PC-9 (cell line): ENCODE results near the gene ZNF438. TPM values are rescaled to one million over a fixed set of nuclear protein-coding genes. Genes with fewer than 3 reads are reported as not detected.

Experiments
- BruUV-seq: library from RNA; stranded (reverse); fragments of 400-500 nt; replicated peaks from 2 replicates; lab custom pipeline; 2021; lab: Mats Ljungman, UMichigan
- CTCF ChIA-PET: fragments of 300-600 bp; sonication (Branson Sonifier 250); formaldehyde crosslinking; loops from one replicate; lab custom pipeline; 2022; ENCODE audit warnings: antibody characterized with exemption; lab: Charles Lee
- POLR2A ChIA-PET: fragments of 300-600 bp; sonication (Branson Sonifier 250); formaldehyde crosslinking; loops from one replicate; lab custom pipeline; 2022; ENCODE audit warnings: antibody characterized with exemption; ENCODE audit not compliant: unreplicated experiment; lab: Charles Lee
- DNase-seq, 2 experiments: peaks; one replicate each; pipeline versions ENCODE4 v3.0.0 to v3.0.0-alpha.2; 2015 to 2022; ENCODE audit warnings: mixed read lengths in 1 of 2
- H2AFZ ChIP-seq: fragments of 200-600 bp; sonication (generic); 2 replicates; pipeline ENCODE4 v1.8.1; 2017; ENCODE audit warnings: antibody characterized with exemption
- H3F3A ChIP-seq: fragments of 200-600 bp; sonication (generic); 2 replicates; pipeline ENCODE4 v1.8.1; 2017; ENCODE audit warnings: antibody characterized with exemption, mild to moderate bottlenecking, low read depth; ENCODE audit not compliant: insufficient read depth
- H3K27ac ChIP-seq: fragments of 200-600 bp; sonication (generic); 2 replicates; pipeline ENCODE4 v1.6.1; 2016; ENCODE audit warnings: mixed run types
- H3K27me3 ChIP-seq: fragments of 200-600 bp; sonication (generic); 2 replicates; pipeline ENCODE4 v1.6.1; 2016; ENCODE audit warnings: low read depth, mixed run types; ENCODE audit not compliant: insufficient read depth
- H3K36me3 ChIP-seq: fragments of 200-600 bp; sonication (generic); 2 replicates; pipeline ENCODE4 v1.6.1; 2016; ENCODE audit warnings: low read depth, mixed run types
- H3K4me1 ChIP-seq: fragments of 200-600 bp; sonication (generic); replicated peaks from 2 replicates; pipeline ENCODE4 v1.6.1; 2016; ENCODE audit warnings: mixed run types; ENCODE audit not compliant: insufficient read depth
- H3K4me2 ChIP-seq: fragments of 200-600 bp; sonication (generic); 2 replicates; pipeline ENCODE4 v1.6.1; 2017; ENCODE audit warnings: mixed run types
- H3K4me3 ChIP-seq: fragments of 200-600 bp; sonication (generic); 2 replicates; pipeline ENCODE4 v1.6.1; 2016; ENCODE audit warnings: mixed run types
- H3K79me2 ChIP-seq: fragments of 200-600 bp; sonication (generic); 2 replicates; pipeline ENCODE4 v1.6.1; 2017; ENCODE audit warnings: low read depth, mixed run types
- H3K9me2 ChIP-seq: fragments of 200-600 bp; sonication (generic); 2 replicates; pipeline ENCODE4 v1.8.1; 2017; ENCODE audit warnings: mild to moderate bottlenecking; ENCODE audit not compliant: insufficient read depth
- H3K9me3 ChIP-seq: fragments of 200-600 bp; sonication (generic); 2 replicates; pipeline ENCODE4 v1.8.1; 2016; ENCODE audit warnings: low read depth; ENCODE audit not compliant: insufficient read depth
- H4K20me1 ChIP-seq: fragments of 200-600 bp; sonication (generic); 2 replicates; pipeline ENCODE4 v1.8.1; 2017; ENCODE audit not compliant: insufficient read depth
- EZH2 ChIP-seq: fragments of 200-600 bp; sonication (generic); IDR thresholded peaks from 2 replicates; pipeline ENCODE4 v1.8.0; 2017; ENCODE audit warnings: antibody characterized with exemption, low read depth
- intact Hi-C: fragments of 100-400 bp; cut with micrococcal nuclease; formaldehyde crosslinking; loops from one replicate; pipeline ENCODE4 v1.10.0; 2022; ENCODE audit not compliant: unreplicated experiment
- total RNA-seq: library from RNA; stranded (reverse); gene quantifications from 2 replicates; pipeline ENCODE4 v1.2.3, GENCODE V29; 2021
- TF ChIP-seq, protein P1 (sequence below): fragments of 200-600 bp; sonication (generic); conservative IDR thresholded peaks from 2 replicates; pipeline ENCODE4 v1.6.1; 2017; ENCODE audit warnings: mixed run types, antibody characterized with exemption, mild to moderate bottlenecking, moderate library complexity

ZNF438 gene
- total RNA-seq, 1 experiment from 2014 or later, result 4.7 TPM

DNA sequence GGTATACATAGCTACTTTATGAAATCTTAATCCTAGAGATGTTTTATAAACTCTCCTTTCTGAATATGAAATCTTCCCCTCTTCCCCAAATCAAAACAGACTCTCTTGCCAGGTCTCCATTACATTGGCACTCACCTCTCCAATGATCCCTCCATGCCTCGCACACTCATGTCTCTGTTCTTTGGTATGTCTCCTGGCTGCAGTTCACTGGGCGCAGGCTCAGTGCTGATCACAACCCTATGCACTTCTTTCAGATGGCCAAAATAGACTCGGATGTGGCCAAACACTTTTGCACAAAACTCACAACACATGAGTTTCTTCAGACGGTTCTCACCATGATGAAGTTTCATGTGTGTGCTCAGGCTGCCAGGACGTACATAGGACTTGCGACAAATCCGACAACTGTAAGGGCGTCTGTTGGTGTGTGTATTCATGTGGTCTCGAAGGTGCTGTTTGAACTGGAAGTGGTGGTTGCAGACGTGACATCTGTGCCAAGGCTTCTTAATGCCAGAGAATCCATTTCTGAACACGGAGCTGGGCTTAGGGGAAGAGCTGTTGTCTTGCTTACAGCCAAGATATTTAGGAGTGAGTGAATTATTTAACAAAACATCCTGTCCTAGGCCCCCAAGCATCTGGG lies 183.2 kb downstream of the ZNF438 start:
- intact Hi-C loops, result no loop called here
- POLR2A ChIA-PET, result no interaction called here
- H4K20me1 ChIP-seq, result no peaks in the 10 kb centered on the region

DNA sequence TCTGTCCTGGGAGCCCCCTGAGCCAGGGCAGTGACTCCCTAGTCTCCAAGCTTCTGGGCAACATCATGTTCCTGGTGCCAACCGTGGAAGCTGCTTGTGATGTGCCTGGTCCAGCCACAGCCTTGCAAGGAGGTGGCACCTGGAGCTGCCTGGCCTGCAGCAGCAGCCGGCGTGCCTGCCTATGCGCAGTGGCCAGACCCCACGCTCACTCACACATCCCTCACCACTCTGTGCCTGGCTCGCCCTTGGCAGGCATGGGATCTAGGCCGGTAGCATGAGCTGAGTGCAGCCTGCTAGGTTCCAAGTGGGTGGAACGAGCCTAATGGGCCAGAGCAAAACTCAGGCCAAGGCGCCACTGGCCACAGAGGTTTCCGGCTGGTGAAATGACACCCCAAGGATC lies 184.0 kb downstream of the ZNF438 start:
- Histone ChIP-seq H2AFZ (no peak overlapping the region), H3F3A (no peaks in the 10 kb centered on the region), H3K4me1 (no peaks in the 10 kb centered on the region), H3K27me3 (no peaks in the 10 kb centered on the region), H3K4me3 (no peak overlapping the region), H3K9me2 (no peaks in the 10 kb centered on the region), H3K36me3 (no peaks in the 10 kb centered on the region), H4K20me1 (no peaks in the 10 kb centered on the region), H3K27ac (no peak overlapping the region), H3K79me2 (no peaks in the 10 kb centered on the region), H3K4me2 (no peak overlapping the region), H3K9me3 (no peaks in the 10 kb centered on the region)
- CTCF ChIA-PET, result no interaction called here
- DNase-seq, result no peak
- TF ChIP-seq EZH2, result no peak
- TF ChIP-seq, protein P1, sequence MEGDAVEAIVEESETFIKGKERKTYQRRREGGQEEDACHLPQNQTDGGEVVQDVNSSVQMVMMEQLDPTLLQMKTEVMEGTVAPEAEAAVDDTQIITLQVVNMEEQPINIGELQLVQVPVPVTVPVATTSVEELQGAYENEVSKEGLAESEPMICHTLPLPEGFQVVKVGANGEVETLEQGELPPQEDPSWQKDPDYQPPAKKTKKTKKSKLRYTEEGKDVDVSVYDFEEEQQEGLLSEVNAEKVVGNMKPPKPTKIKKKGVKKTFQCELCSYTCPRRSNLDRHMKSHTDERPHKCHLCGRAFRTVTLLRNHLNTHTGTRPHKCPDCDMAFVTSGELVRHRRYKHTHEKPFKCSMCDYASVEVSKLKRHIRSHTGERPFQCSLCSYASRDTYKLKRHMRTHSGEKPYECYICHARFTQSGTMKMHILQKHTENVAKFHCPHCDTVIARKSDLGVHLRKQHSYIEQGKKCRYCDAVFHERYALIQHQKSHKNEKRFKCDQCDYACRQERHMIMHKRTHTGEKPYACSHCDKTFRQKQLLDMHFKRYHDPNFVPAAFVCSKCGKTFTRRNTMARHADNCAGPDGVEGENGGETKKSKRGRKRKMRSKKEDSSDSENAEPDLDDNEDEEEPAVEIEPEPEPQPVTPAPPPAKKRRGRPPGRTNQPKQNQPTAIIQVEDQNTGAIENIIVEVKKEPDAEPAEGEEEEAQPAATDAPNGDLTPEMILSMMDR, result no peak
- intact Hi-C loops, result no loop called here
- no TSS peak for BruUV-seq
- POLR2A ChIA-PET, result no interaction called here

More for the DNA sequence above, 183.2 kb downstream of the ZNF438 start:
- H3K9me3 ChIP-seq, result no peaks in the 10 kb centered on the region
- CTCF ChIA-PET, result no interaction called here
- H3K9me2 ChIP-seq, result no peaks in the 10 kb centered on the region
- no peak for DNase-seq
- TF ChIP-seq, protein P1, result no peak
- no peak for TF ChIP-seq EZH2
- no peaks in the 10 kb centered on the region for H3K79me2 ChIP-seq
- no peak overlapping the region for H3K27ac ChIP-seq
- H2AFZ ChIP-seq, result no peak overlapping the region
- no peaks in the 10 kb centered on the region for H3F3A ChIP-seq
- no TSS peak for BruUV-seq
- H3K4me3 ChIP-seq, result no peak overlapping the region
- no peaks in the 10 kb centered on the region for H3K27me3 ChIP-seq
- no peaks in the 10 kb centered on the region for H3K4me1 ChIP-seq
- H3K36me3 ChIP-seq, result no peaks in the 10 kb centered on the region
- H3K4me2 ChIP-seq, result no peak overlapping the region

DNA sequence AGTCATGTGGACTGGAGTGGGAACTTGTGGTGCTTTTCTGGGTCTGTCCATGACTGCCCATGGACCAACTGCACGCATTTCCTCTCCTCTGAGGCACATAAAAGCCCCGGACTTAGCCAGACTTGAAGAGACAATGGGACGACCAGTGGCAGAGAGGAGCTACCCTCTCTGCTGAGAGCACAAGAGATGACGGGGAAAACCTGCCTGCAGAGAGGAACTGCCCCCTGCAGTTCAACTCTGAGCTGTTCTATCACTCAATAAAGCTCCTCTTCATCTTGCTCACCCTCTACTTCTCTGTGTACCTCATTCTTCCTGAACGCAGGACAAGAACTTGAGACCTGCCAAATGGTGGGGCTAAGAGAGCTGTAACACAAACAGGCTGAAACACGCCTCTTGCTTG lies 184.5 kb downstream of the ZNF438 start:
- ChIA-PET CTCF (no interaction called here), POLR2A (no interaction called here)
- H3K36me3 ChIP-seq, result no peaks in the 10 kb centered on the region
- no peak overlapping the region for H3K4me2 ChIP-seq
- H3K9me3 ChIP-seq, result no peaks in the 10 kb centered on the region
- no peaks in the 10 kb centered on the region for H3K4me1 ChIP-seq
- intact Hi-C loops, result no loop called here
- H3K27ac ChIP-seq, result no peak overlapping the region
- H4K20me1 ChIP-seq, result no peaks in the 10 kb centered on the region
- no TSS peak for BruUV-seq
- TF ChIP-seq, protein P1, result no peak
- TF ChIP-seq EZH2, result no peak
- no peak for DNase-seq
- no peaks in the 10 kb centered on the region for H3K79me2 ChIP-seq
- no peak overlapping the region for H3K4me3 ChIP-seq
- H3K9me2 ChIP-seq, result no peaks in the 10 kb centered on the region
- H3K27me3 ChIP-seq, result no peaks in the 10 kb centered on the region
- H2AFZ ChIP-seq, result no peak overlapping the region
- H3F3A ChIP-seq, result no peaks in the 10 kb centered on the region
